HG02642 (cell line): ENCODE data around the gene ARHGEF33.

Source experiments
- ATAC-seq: cut with Tn5 transposase; IDR thresholded peaks from one replicate; pipeline ENCODE4 v1.9.1; 2021; ENCODE audit warnings: mild to moderate bottlenecking; ENCODE audit not compliant: unreplicated experiment, poor library complexity

ARHGEF33 gene

DNA sequence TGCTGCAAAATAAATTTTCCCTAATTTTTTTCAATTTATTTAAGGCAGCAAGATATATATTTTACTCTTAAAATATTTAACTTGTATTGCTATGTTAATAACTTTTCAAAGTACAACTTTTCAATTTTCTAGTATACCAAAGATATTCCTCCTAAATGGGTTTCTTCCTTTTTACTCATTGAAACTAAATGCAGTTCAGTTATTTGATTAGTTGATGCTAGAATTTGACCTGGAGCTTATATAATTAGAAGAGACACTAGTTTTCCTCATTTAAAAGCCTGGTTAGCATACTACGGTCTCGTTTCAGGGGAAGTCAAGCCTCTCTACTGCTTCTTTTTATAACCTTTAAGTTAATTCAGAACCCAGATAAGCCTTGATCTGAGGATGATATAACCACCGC is at the start of gene ARHGEF33:
Gene ARHGEF33, plus strand, starts transcription at position 301 of the 400 bp plus-strand sequence. CDS start 29,573 bp downstream, outside the sequence.
- ATAC-seq, result no peak

DNA sequence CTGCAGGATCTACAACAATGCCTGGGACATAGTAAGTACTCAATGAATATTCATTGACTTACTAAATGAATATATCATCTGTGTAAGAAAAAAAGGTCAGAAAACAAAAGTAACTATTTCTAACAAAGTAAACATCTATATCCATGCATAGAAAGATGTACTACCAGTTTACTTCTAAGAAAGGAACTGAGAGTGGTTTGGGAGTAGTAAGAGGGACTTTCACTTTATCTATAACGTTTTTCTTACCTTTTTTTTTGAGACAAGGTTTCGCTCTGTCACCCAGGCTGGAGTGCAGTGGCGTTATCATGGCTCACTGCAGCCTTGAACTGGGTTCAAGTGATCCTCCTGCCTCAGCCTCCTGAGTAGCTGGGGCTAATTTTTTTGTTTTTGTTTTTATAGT is 39.6 kb upstream of the ARHGEF33 start:
- ATAC-seq, result peak; percentile 87

DNA sequence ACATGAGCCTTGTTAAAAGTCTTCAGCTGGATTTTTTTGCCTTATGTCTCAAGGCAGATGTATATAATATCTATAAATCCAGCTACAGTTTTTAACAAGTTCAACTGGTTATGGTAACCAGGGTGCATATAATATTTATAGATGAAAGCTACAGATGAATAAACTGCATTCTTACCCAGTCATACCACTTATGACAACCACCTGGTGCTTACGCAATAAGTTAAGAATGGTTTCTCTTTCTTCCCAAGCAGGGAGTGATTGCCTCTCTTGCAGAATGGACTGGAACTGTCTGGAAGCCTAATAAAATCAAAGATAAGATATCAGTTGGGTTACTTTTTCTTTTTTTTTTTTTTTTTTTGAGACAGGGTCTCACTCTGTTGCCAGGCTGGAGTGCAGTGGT is 33.5 kb upstream of the ARHGEF33 start:
- ATAC-seq, result no peak

DNA sequence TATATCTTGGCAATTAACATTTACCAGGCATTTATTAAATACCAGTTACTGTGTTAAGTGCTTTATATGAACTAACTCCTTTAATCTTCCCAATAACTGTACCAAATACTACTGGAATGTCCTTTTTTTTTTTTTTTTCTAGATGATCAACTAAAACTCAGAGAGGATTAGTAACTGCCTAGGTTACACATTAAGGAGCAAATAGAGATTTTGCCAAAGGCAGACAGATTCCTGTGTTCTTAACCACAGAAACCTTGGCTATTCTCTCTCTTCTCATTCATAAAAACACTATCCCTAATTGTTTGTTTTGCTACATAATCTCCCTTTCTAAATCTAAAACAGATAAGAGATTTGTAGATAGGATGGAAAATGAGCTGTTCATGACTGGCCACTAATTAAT is 27.2 kb upstream of the ARHGEF33 start:
- no peak for ATAC-seq

DNA sequence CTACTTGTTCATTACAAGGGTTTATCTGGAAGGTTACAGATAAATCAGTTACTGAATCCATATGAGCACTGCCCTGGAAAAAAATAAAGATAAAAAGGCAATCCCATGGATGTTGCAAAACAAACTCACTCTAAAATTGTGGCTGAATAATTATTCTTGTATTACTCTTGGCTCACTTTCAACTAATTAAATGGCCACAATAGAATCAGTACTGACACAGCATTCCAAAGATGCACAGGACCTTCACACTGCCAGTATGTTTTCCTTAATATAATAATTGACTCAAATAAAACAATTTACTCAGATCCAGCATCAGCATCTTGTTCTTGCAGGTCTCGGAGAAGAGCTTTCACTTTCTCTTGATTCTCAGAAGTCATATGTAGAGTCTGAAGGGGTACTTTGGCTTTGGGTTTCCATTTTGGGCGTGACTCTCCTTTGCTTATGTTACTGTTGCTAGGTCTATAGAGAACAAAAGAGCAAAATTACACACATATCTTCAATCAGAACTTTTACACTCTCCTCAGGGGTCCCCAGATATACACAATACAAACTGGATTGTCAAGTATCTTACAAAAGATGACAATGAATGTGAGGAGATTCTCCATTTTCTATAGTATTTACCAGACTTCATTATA is 26.5 kb upstream of the ARHGEF33 start:
- no peak for ATAC-seq

DNA sequence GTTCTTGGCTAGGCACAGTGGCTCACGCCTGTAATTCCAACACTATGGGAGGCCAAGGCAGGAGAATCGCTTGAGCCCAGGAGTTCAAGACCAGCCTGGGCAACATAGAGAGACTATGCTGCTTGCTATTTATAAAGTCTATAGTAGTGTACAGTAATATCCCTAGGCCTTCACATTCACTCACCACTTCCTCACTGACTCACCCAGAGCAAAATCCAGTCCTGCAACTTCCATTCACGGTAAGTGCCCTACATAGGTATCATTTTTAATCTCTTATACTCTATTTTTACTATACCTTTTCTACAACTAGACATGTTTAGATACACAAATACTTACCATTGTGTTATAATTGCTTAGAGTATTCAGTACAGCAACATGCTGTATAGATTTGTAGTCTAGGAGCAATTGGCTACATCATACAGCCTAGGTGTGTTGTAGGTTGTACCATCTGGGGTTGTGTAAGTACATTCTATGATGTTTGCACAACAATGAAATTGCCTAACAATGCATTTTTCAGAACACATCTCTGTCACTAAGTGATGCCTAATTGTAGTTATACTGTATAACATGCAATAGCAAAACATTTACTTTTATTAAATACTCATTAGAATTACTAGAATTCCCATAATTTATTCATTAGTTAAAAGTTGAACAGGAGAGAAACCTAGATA is 22.8 kb upstream of the ARHGEF33 start:
- ATAC-seq, result no peak

DNA sequence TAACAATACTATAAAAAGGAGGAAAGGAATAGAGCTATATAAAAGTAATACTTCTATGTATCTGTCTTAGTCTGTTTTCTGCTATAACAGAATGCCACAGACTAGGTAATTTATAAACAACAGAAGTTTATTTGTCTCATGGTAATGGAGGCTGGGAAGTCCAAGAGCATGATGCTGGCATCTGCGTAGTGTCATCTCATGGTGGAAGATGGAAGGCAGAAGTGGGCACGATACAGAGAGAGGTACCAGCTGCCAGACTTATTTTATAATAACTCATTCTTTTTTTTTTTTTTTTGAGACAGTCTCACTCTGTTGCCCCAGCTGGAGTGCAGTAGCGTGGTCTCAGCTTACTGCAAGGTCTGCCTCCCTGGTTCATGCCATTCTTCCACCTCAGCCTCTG is 18.2 kb upstream of the ARHGEF33 start:
- ATAC-seq, result no peak

DNA sequence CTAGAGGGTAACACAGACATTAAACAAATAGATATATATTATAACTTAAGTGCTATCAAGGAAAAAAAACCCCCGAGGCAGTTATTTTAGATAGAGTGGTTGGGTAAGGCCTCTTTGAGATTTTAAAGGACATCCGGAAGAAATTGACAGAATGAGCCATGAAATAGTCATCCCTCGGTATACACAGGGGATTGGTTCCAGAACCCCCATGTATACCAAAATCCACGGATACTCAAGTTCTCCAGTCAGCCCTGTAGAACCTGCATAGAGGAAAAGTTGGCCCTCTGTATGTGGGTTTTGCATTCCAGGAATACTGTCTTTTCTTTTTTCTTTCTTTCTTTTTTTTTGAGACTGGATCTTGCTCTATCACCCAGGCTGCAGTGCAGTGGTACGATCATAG is 15.9 kb upstream of the ARHGEF33 start:
- no peak for ATAC-seq

DNA sequence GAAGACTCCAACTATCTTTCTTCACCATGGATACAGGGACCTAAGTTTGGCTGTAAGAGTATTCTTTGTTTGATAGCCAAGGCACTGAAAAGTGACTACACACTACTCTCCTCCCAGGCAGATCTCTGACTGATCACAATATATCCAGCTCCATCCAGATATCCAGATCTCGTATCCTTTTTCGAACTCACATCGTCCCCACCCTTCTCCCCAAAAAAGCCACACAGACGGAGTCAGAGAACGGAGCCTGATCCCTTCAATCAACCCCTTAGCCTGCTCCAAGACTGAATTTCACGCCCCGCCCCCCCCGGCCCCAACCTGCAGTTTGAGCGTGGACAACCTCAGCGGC is 14.5 kb upstream of the ARHGEF33 start:
- no peak for ATAC-seq

DNA sequence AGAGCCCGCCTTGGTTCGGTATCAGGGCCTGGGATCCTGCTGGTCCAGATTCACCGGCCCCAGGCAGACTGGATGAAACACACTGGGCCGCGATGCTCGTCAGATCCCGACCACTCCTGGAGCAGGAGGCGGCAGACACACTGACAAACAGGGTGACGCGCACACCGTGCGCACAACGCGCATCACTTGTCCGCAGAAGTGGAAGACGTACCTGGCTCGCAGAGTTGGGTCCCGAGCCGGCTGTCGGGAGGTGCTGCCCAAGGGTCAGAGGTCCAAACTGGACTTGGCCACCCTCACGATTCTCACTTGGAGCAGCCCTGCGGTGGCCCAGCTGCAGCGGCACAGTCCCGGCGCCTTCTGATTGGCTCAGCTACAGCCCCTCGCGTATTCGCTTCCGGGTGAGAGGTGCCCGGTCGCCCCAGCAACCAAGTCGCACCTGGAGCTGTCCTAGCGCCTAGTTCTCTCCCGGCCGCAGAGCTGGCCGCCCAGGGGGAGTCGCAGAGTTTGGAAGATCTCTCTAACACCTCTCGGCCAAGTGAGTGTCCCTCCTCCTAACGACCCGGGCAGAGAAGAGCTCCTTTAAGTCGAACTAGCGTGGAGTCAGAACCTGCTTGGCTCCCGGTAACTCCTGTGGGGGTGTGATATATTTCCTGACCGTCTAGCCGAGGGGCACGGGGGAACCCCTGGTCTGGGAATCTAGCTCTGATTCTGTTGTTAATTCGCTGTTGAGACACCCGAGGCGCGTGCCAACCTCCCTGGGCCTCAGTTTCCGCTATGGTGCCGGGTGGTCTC is 13.9 kb upstream of the ARHGEF33 start, which contains the start of the genes DHX57 and MORN2:
Gene DHX57, minus strand, starts transcription at position 359 of the 792 bp plus-strand sequence. CDS start 7,529 bp downstream, outside the sequence.
Gene MORN2, plus strand, starts transcription at position 401 of the 792 bp plus-strand sequence.
- ATAC-seq, result peak; percentile 100

DNA sequence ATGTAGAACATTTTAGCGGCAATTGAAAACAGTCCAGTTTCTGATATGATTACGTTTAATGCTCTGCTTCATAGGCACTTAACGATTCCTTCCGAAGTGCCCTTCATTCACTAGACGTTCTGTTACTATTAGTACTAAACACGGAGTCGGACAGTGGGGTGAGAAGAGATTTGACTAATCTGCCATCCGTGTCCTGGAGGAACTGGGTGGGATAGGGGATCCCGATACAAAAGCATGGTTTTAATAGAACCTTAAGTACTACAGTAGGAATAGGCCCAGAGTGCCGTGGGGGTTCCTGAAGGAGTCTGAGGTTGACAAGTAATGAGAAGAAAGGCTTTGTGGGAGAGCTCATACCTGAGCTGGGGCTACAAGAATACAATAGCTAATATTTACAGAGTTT is 13.3 kb upstream of the ARHGEF33 start:
- ATAC-seq, result no peak

DNA sequence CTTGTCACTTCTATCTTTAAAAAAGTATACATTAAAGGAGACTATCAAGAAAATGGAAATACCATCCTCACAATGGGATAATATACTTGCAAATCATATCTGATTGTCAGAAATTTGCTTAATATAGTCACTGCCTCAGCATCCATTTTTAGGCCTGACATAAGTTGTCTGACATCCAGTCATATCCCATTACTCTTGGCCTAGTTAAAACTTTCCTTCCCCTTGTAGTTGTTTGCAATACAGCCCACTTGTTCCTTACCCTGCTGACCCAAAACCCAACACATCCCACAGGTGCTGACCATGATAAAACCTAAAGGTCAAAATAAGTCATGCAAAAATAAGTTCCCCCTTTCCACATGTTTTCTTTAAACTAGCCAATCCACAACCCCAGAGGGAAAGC is 3.6 kb upstream of the ARHGEF33 start:
- ATAC-seq, result no peak

DNA sequence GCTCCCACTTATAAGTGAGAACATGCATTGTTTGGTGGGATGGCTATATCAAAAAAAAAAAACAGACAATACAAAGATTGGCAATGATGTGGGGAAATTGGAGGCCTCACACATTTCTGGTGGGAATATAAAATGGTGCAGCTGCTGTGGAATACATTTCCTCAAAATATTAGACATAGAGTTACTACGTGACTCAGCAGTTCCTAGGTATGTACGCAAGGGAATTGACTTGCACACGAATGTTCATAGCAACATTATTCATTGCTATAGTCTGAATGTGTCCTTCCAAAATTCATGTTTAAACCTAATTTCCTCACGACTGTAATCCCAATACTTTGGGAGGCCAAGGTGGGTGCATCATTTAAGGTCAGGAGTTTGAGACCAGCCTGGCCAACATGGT is 2.3 kb upstream of the ARHGEF33 start:
- ATAC-seq, result no peak

DNA sequence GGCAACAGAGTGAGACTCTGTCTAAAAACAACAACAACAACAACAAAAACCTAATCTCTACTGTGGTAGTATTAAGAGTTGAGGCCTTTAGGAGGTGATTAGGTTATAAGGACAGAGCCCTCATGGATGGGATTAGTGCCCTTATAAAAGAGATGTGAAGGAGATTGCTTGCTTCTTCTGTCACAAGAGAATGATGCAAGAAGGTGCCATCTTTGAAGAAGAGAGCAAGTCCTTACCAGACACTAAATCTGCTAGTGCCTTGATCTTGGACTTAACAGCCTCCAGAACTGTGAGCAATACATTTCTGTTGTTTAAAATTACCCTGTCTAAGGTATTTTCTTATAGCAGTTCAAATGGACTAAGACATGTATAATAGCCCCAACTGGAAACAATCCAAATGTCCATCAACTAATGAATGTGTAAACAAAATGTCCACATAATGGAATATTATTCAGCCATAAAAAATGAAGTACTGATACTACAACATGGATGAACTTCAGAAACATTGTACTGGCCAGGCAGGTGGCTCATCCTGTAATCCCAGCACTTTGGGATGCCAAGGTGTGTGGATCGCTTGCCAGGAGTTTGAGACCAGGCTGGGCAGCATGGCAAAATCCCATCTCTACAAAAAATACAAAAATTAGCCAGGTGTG is 1.6 kb upstream of the ARHGEF33 start:
- ATAC-seq, result no peak

DNA sequence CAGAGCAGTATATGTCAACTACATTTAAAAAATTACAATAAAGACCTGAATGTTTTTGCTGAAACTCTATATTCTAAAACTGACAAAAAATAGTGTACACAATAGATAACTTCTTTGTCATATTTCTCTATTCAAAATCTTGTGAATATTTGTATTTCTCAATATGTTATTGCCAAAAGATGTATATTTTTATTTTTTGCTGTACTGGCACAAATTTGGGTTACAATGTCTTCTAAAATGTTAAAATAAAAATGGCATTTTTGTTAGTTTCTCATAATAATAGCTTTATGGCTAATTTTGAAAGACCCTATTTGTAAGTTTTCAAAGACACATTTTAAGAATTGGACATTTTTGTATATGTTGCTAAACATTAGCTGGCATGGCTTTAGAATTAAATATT is 630 bp upstream of the ARHGEF33 start:
- no peak for ATAC-seq

DNA sequence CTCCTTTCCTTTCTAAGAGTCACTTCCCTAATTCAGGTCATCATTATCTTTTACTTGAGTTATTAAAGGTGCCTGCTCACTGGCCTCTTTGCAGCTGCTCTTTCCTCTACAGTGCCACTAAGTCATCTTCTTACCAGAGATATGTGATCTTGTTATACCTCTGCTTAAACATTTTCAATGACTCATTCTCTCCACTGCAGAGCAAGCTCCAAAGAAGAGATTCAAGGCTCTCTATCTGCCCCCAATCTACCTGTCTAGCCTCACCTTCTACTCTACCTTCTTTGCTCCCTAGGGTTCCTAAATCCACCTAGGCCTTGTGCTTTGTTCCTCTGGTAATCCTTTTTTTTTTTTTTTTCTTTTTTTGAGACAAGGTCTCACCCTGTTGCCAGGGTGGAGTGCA is 3.1 kb downstream of the ARHGEF33 start:
- ATAC-seq, result no peak

DNA sequence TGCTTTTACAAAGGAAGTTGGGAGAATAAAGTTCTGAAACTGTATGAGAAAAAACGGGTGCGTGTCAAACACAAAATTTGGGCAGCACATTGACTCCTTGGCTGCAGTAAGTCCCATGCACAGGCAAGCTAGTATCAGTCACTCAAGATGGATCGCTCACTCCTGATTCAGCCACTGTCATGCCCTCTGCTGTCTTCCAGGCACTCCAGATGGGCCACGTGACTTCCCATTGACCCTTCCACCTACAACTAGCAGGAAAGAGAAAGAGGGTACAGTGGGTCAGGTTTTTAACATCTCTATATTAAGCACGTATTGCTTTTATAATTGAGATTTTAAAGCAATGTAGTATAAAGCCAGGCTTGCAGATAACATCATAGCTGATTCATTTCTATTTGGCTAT is 8.6 kb downstream of the ARHGEF33 start:
- ATAC-seq, result no peak

DNA sequence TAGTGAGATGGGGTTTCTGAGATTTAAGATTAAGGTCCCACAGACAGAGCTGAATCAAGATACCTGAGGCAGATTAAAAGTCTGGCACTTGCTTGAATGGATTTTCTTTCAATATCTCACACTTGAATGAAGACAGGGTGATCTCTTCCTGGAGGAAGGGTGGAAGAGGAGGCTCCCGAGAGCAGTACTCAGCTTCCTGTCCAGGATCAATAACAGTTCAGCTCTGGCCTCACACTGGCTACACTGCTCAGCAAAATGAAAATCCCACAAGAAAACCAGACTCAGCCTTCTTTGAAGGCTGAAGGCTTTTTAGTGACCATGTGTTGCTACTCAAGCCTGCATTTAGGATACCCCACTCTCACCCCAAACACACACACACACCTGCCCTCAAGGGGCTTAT is 11.1 kb downstream of the ARHGEF33 start:
- no peak for ATAC-seq

DNA sequence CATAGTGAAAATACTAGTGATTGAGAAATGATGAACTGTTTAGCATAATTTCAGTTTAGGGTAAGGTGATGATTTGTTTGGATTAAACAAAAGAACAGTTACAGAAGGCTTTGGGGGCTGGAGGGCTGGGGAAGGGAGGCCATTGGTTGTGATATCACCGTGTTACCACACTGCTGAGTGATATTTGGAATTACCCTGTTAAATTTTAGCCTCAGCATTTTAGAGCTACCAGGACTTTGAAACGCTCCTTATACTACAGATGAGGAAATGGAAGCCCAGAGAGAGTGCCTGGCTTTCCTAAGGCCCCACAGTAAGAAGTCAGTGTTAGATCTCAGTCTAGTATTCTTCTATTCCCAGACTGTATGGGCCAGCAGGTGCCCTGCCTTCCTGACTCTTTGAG is 15.6 kb downstream of the ARHGEF33 start:
- no peak for ATAC-seq

DNA sequence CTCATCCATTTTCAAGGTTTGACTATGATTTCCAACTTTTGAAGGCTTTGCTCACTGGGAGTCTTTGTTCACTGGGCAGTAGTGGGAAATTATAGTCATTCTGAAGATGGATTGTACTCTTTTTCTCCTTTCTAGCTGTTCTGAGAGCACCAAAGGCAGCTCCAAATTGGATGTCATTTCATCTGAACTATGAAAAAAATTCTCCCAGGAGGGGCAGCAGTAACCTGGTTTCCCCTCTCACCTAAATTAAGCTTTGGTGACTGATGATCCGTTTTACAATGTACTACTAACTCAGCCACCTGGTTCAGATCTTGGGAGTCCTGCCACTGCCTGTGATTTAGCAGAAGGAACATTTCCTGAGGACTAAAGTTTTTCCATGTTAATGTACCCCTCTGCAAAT is 17.6 kb downstream of the ARHGEF33 start:
- no peak for ATAC-seq
